ENCODE results near the gene WFDC5.
"Not testable (repeated sequence)": the region's sequence is repeated elsewhere in the genome, so short reads cannot be mapped to it uniquely, and the experiment has no call there.

Gene WFDC5

GRCh38 chr20:45063107-45063506 lies 51.9 kb downstream of the WFDC5 start:
- not testable (repeated sequence) for H3K27me3 ChIP-seq (ENCODE audit: control insufficient read depth in 5 of 5, insufficient read depth in 4 of 5, low read length in 5 of 5); H3K9me3 ChIP-seq (ENCODE audit: control insufficient read depth in 5 of 5, low read length in 5 of 5); H3K9ac ChIP-seq (ENCODE audit: low read length in 5 of 5); H3K4me3 ChIP-seq (ENCODE audit: low read depth in 1 of 5, low read length in 5 of 5); H3K27ac ChIP-seq (ENCODE audit: low read depth, low read length)
- Histone ChIP-seq H3K4me1 (ENCODE audit: control insufficient read depth in 5 of 5, insufficient read depth in 5 of 5, low read length in 5 of 5) (peaks cover 0 to 14% (median 4%) of the 10 kb centered on the region in 5 donors), H3K36me3 (ENCODE audit: control insufficient read depth in 5 of 5, insufficient read depth in 5 of 5, low read length in 5 of 5) (peaks cover 0 to 16% (median 3%) of the 10 kb centered on the region in 5 donors)

- Histone ChIP-seq H3K9ac (ENCODE audit: low read length in 5 of 5) (no peak overlapping the region), H3K27me3 (ENCODE audit: control insufficient read depth in 5 of 5, insufficient read depth in 4 of 5, low read length in 5 of 5) (no peaks in the 10 kb centered on the region), H3K4me1 (ENCODE audit: control insufficient read depth in 5 of 5, insufficient read depth in 5 of 5, low read length in 5 of 5) (peaks cover 0 to 3% (median 0%) of the 10 kb centered on the region in 5 donors), H3K4me3 (ENCODE audit: low read depth in 1 of 5, low read length in 5 of 5) (no peak overlapping the region), H3K36me3 (ENCODE audit: control insufficient read depth in 5 of 5, insufficient read depth in 5 of 5, low read length in 5 of 5) (peaks cover 5 to 16% (median 8%) of the 10 kb centered on the region in 5 donors), H3K9me3 (ENCODE audit: control insufficient read depth in 5 of 5, low read length in 5 of 5) (no peaks in the 10 kb centered on the region), H3K27ac (ENCODE audit: low read depth, low read length) (no peak overlapping the region)
Measured at GRCh38 chr20:45061244-45061643, 53.7 kb downstream of the WFDC5 start.

GRCh38 chr20:45060294-45060693 lies 54.7 kb downstream of the WFDC5 start:
- Histone ChIP-seq H3K36me3 (ENCODE audit: control insufficient read depth in 5 of 5, insufficient read depth in 5 of 5, low read length in 5 of 5) (peaks cover 5 to 16% (median 8%) of the 10 kb centered on the region in 5 donors), H3K9me3 (ENCODE audit: control insufficient read depth in 5 of 5, low read length in 5 of 5) (no peaks in the 10 kb centered on the region), H3K4me3 (ENCODE audit: low read depth in 1 of 5, low read length in 5 of 5) (no peak overlapping the region), H3K27ac (ENCODE audit: low read depth, low read length) (no peak overlapping the region), H3K27me3 (ENCODE audit: control insufficient read depth in 5 of 5, insufficient read depth in 4 of 5, low read length in 5 of 5) (no peaks in the 10 kb centered on the region), H3K4me1 (ENCODE audit: control insufficient read depth in 5 of 5, insufficient read depth in 5 of 5, low read length in 5 of 5) (no peaks in the 10 kb centered on the region), H3K9ac (ENCODE audit: low read length in 5 of 5) (no peak overlapping the region)

All from subcutaneous abdominal adipose tissue (tissue), 5 donors.